Measurements from ENCODE around the gene FOXP2.

GRCh38 chr7:114567416-114567815 lies 152.8 kb downstream of the FOXP2 start:
- TF ChIP-seq CTCF (tag by site-specific recombination; IDR thresholded peaks at IDR 0.05) (no peak), ZBTB7A (tag by site-specific recombination; IDR thresholded peaks at IDR 0.05; ENCODE audit: low read depth) (no peak), TSHZ1 (tag by site-specific recombination; IDR thresholded peaks at IDR 0.05; ENCODE audit: borderline replicate concordance) (no peak), ZNF76 (tag by site-specific recombination; IDR thresholded peaks at IDR 0.05; ENCODE audit: borderline replicate concordance, low read depth) (no peak), SETDB1 (IDR thresholded peaks at IDR 0.05; ENCODE audit: insufficient read length, low read length) (no peak), ZNF513 (tag by site-specific recombination; IDR thresholded peaks at IDR 0.05) (no peak), MYNN (tag by site-specific recombination; IDR thresholded peaks at IDR 0.05; ENCODE audit: borderline replicate concordance) (no peak), ZNF704 (tag by site-specific recombination; IDR thresholded peaks at IDR 0.05) (no peak), BCL6B (tag by site-specific recombination; IDR thresholded peaks at IDR 0.05) (no peak), ZBTB21 (tag by site-specific recombination; IDR thresholded peaks at IDR 0.05) (no peak), KLF9 (tag by site-specific recombination; IDR thresholded peaks at IDR 0.05; ENCODE audit: low read depth) (no peak), ZNF311 (tag by site-specific recombination; IDR thresholded peaks at IDR 0.05; ENCODE audit: borderline replicate concordance) (no peak), ZBTB10 (tag by site-specific recombination; IDR thresholded peaks at IDR 0.05) (no peak)

Data from HEK293 (cell line).